A549 (cell line): ENCODE data around the gene BLTP3B. TPM values are rescaled to one million over a fixed set of nuclear protein-coding genes. Genes with fewer than 3 reads are reported as not detected.

Experiments used
- ATAC-seq, 2 experiments: fragments of 200-7000 bp in 1 of 2; fragments of >200 bp in 1 of 2; cut with Nextera tagmentation in 1 of 2; cut with Tn5 transposase in 1 of 2; 3 replicates each; pipeline versions ENCODE4 v1.8.0 to v1.9.1; 2018 to 2020; ENCODE audit warnings: mild to moderate bottlenecking in 1 of 2, moderate library complexity in 1 of 2
- CTCF ChIA-PET: fragments of 300-600 bp; sonication (Branson Sonifier 250); formaldehyde crosslinking; extraction: SDS; loops from one replicate; lab custom pipeline; 2021; ENCODE audit warnings: antibody characterized with exemption, inconsistent platforms; lab: Yijun Ruan, JAX
- POLR2A ChIA-PET: fragments of 350-600 bp; formaldehyde crosslinking; extraction: SDS; loops from one replicate; lab custom pipeline; 2021; ENCODE audit warnings: antibody characterized with exemption, inconsistent platforms; lab: Yijun Ruan, JAX
- DNase-seq, 2 experiments: peaks; one replicate each; pipeline versions ENCODE4 v3.0.0 to v3.0.0-alpha.2; 2011 to 2016; ENCODE audit warnings: low read depth in 1 of 2, low spot score in 1 of 2
- FAIRE-seq: peaks from 2 replicates; lab custom pipeline; 2011; peaks lifted over from hg19 to GRCh38; lab: Jason Lieb, UNC
- H3K27ac ChIP-seq, 2 experiments: fragments of >200 bp; sonication (Bioruptor Twin); formaldehyde crosslinking; 3 replicates each; pipeline ENCODE4 v1.5.1; 2016 to 2017
- H3K4me1 ChIP-seq: fragments of >200 bp; sonication (Bioruptor Twin); formaldehyde crosslinking; 3 replicates; pipeline ENCODE4 v1.6.1; 2016
- H3K4me2 ChIP-seq: fragments of >200 bp; sonication (Bioruptor Twin); formaldehyde crosslinking; 3 replicates; pipeline ENCODE4 v1.6.1; 2016
- H3K4me3 ChIP-seq: fragments of >200 bp; sonication (Bioruptor Twin); formaldehyde crosslinking; 3 replicates; pipeline ENCODE4 v1.5.1; 2016
- H3K9me3 ChIP-seq: fragments of >200 bp; sonication (Bioruptor Twin); formaldehyde crosslinking; 3 replicates; pipeline ENCODE4 v1.6.1; 2016
- CBX2 ChIP-seq: fragments of 200-600 bp; sonication (generic); IDR thresholded peaks from 2 replicates; pipeline ENCODE4 v1.6.1; 2016; ENCODE audit warnings: low read depth, mild to moderate bottlenecking, borderline replicate concordance
- CBX8 ChIP-seq: fragments of 200-600 bp; sonication (generic); IDR thresholded peaks from 2 replicates; pipeline ENCODE4 v1.6.1; 2016
- CEBPB ChIP-seq, 2 experiments: fragments of >200 bp in 1 of 2; sonication (Bioruptor Twin) in 1 of 2; formaldehyde crosslinking in 1 of 2; IDR thresholded peaks; 2 replicates each; pipeline ENCODE4 v1.6.1; 2012 to 2016
- EHMT2 ChIP-seq: fragments of 200-600 bp; sonication (generic); IDR thresholded peaks from 2 replicates; pipeline ENCODE4 v1.6.1; 2016; ENCODE audit warnings: antibody characterized with exemption, low read depth, mild to moderate bottlenecking, moderate library complexity
- GATA3 ChIP-seq: IDR thresholded peaks from 2 replicates; pipeline ENCODE4 v1.6.1; 2012; ENCODE audit warnings: borderline replicate concordance
- HOXB13 ChIP-seq: fragments of 250-450 bp; sonication (Bioruptor Pico); IDR thresholded peaks from 2 replicates; pipeline ENCODE4 v1.5.0; 2020; ENCODE audit warnings: low read depth, mild to moderate bottlenecking, moderate library complexity
- JUN ChIP-seq, 2 experiments: fragments of >200 bp; sonication (Bioruptor Twin); formaldehyde crosslinking; IDR thresholded peaks; 2 replicates in 1 of 2; 3 replicates in 1 of 2; pipeline ENCODE4 v1.6.1; 2016 to 2017
- JUNB ChIP-seq: fragments of >200 bp; sonication (Bioruptor Twin); formaldehyde crosslinking; IDR thresholded peaks from 2 replicates; pipeline ENCODE4 v1.6.1; 2016
- KDM5A ChIP-seq: fragments of 200-600 bp; sonication (generic); IDR thresholded peaks from 2 replicates; pipeline ENCODE4 v1.6.1; 2016; ENCODE audit warnings: antibody characterized with exemption, mild to moderate bottlenecking
- MAZ ChIP-seq: fragments of 150-350 bp; IDR thresholded peaks from 2 replicates; pipeline ENCODE4 v1.6.1; 2014; ENCODE audit warnings: antibody characterized with exemption, low read depth, low read length, borderline replicate concordance
- NPAS2 ChIP-seq: fragments of 250-450 bp; sonication (Bioruptor Pico); IDR thresholded peaks from 2 replicates; pipeline ENCODE4 v1.8.0; 2022; ENCODE audit warnings: mild to moderate bottlenecking, moderate library complexity, borderline replicate concordance
- NR3C1 ChIP-seq: fragments of >200 bp; sonication (Bioruptor Twin); formaldehyde crosslinking; IDR thresholded peaks from 3 replicates; pipeline ENCODE4 v1.6.1; 2017
- PHF8 ChIP-seq: fragments of 200-600 bp; sonication (generic); IDR thresholded peaks from 2 replicates; pipeline ENCODE4 v1.6.1; 2016; ENCODE audit warnings: low read depth, mild to moderate bottlenecking, antibody characterized with exemption, moderate library complexity, borderline replicate concordance
- POLR2A ChIP-seq: IDR thresholded peaks from 2 replicates; pipeline ENCODE4 v1.6.1; 2012; ENCODE audit warnings: mild to moderate bottlenecking, low read length
- POLR2AphosphoS2 ChIP-seq: conservative IDR thresholded peaks from 2 replicates; pipeline ENCODE4 v1.6.1; 2012; ENCODE audit warnings: low read length, improper control_type of control experiment, inconsistent platforms
- RNF2 ChIP-seq: fragments of 200-600 bp; sonication (generic); IDR thresholded peaks from 2 replicates; pipeline ENCODE4 v1.6.1; 2016; ENCODE audit warnings: low read depth, mild to moderate bottlenecking, antibody characterized with exemption, moderate library complexity, borderline replicate concordance
- SMC3 ChIP-seq: fragments of >200 bp; sonication (Bioruptor Twin); formaldehyde crosslinking; IDR thresholded peaks from 3 replicates; pipeline ENCODE4 v1.6.1; 2018; ENCODE audit warnings: inconsistent platforms
- SREBF2 ChIP-seq: fragments of 450-650 bp; IDR thresholded peaks from 2 replicates; pipeline ENCODE4 v1.6.1; 2014; ENCODE audit warnings: mild to moderate bottlenecking, moderate library complexity
- TFCP2L1 ChIP-seq: fragments of 250-450 bp; sonication (Bioruptor Pico); IDR thresholded peaks from 2 replicates; pipeline ENCODE4 v1.5.0; 2021; ENCODE audit warnings: mild to moderate bottlenecking
- TP53 ChIP-seq: fragments of 250-450 bp; sonication (Bioruptor Pico); IDR thresholded peaks from 2 replicates; pipeline ENCODE4 v1.5.0; 2021; ENCODE audit warnings: mild to moderate bottlenecking, moderate library complexity
- ZFP36 ChIP-seq: fragments of 450-650 bp; IDR thresholded peaks from 2 replicates; pipeline ENCODE4 v1.6.1; 2014; ENCODE audit warnings: borderline replicate concordance; ENCODE audit not compliant: partially characterized antibody
- ZNF302 ChIP-seq: fragments of 250-450 bp; sonication (Bioruptor Pico); IDR thresholded peaks from 2 replicates; pipeline ENCODE4 v1.9.0; 2021; ENCODE audit warnings: inconsistent platforms, mild to moderate bottlenecking, moderate library complexity
- WGBS: methylation state at CpG from one replicate; pipeline ENCODE4 v1.1.6; 2017; ENCODE audit errors: missing lambda C conversion rate; 5-methylcytosine and 5-hydroxymethylcytosine counted together
- polyA plus RNA-seq, 4 experiments: library from polyadenylated mRNA; depleted of rRNA in 3 of 4; stranded (reverse); fragments of >200 nt; fragmentation: RNase III in 1 of 4; extraction: RNeasy Plus Mini Kit Qiagen cat#74134 plus additional on column Dnase treatment in 1 of 4; gene quantifications; 2 replicates in 3 of 4; 3 replicates in 1 of 4; pipeline ENCODE4 v1.2.3, GENCODE V29; 2011 to 2017
- TF ChIP-seq, protein P1 (sequence below): IDR thresholded peaks from 2 replicates; pipeline ENCODE4 v1.6.1; 2012
- TF ChIP-seq, protein P2 (sequence below): fragments of >200 bp; sonication (Bioruptor Twin); formaldehyde crosslinking; IDR thresholded peaks from 3 replicates; pipeline ENCODE4 v1.5.1; 2016
- TF ChIP-seq, protein P3 (sequence below): fragments of 250-450 bp; sonication (Bioruptor Pico); IDR thresholded peaks from 2 replicates; pipeline ENCODE4 v1.5.0; 2021; ENCODE audit warnings: mild to moderate bottlenecking, moderate library complexity, borderline replicate concordance
- TF ChIP-seq, protein P4 (sequence below): fragments of 250-450 bp; sonication (Bioruptor Pico); IDR thresholded peaks from 2 replicates; pipeline ENCODE4 v1.5.0; 2020; ENCODE audit warnings: low read depth, mild to moderate bottlenecking, moderate library complexity
- TF ChIP-seq, protein P5 (sequence below): fragments of >200 bp; sonication (Bioruptor Twin); formaldehyde crosslinking; IDR thresholded peaks from 2 replicates; pipeline ENCODE4 v1.6.1; 2016
- TF ChIP-seq, protein P6 (sequence below): fragments of 150-350 bp; IDR thresholded peaks from 2 replicates; pipeline ENCODE4 v1.6.1; 2014; ENCODE audit warnings: low read depth, mild to moderate bottlenecking, low read length
- TF ChIP-seq, protein P7 (sequence below): fragments of 200-600 bp; sonication (generic); IDR thresholded peaks from 2 replicates; pipeline ENCODE4 v1.6.1; 2016; ENCODE audit warnings: antibody characterized with exemption, mild to moderate bottlenecking, moderate library complexity

The BLTP3B gene
- polyA plus RNA-seq, 2 of the 4 experiments (the other 2 are of a cell fraction), result 11.2 to 38.8 TPM

DNA sequence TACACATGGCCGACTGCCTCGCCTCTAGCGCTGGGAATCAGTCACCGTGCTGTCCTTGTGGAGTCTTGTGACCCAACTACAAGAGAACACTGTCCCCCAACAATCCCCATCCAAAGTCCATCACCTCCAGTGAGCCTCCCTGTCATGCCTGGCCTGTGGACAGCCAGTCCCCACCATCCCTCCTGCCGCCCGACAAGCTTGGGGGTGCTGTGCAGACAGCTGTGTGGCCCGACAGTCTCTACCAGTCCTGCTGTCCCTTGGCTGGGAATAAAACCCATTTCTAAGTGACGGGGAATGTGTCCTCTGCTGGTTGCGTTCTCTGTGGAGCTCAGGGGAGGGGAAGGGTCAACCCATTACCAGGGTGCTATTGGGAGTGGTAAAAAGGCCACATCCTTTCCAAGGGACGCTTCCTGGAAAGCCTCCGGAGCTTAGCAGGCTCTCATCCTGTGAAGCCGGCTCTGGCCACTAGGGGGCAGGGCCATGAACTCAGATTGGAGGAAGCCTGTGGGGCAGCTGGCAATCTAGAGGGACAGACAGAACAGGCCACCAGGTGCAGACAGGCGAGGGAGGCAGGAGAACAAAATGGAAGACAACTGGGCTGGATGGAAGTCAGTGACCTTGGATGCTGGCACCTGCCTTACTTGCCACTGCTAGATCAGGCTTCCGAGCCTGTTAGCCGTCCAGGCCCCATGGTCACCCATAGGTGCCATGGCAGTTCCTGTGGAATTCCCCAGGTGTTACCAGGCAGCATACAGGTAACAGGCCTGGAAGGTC is 12.0 kb upstream of the BLTP3B start:
- Histone ChIP-seq H3K4me1 (no peaks in the 10 kb centered on the region), H3K4me3 (no peak overlapping the region), H3K27ac (no peak overlapping the region), H3K9me3 (no peaks in the 10 kb centered on the region), H3K4me2 (no peak overlapping the region)
- POLR2A ChIA-PET, result interaction anchor here (1.0 kb wide), 1 partner anchor 46 kb away, joined by 3 read pairs; the partner anchor contains the start of gene ACTR6
- WGBS, result 66% methylated on average over 14 of the region's 15 CpGs
- CTCF ChIA-PET, result interaction anchor here (0.5 to 3.4 kb wide), 19 partner anchors 10 to 741 kb away, joined by 3 to 43 read pairs (median 4); partner anchors contain the start of genes ACTR6 and BLTP3B
- FAIRE-seq (no peak), DNase-seq (peak; percentile 84 to 85), ATAC-seq (peak; percentile 79 to 92)
- TF ChIP-seq, protein P1, sequence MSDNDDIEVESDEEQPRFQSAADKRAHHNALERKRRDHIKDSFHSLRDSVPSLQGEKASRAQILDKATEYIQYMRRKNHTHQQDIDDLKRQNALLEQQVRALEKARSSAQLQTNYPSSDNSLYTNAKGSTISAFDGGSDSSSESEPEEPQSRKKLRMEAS, result 0 out of 2 replicates have a peak, but pooled peaks have one; percentile 21
- TF ChIP-seq, protein P2, sequence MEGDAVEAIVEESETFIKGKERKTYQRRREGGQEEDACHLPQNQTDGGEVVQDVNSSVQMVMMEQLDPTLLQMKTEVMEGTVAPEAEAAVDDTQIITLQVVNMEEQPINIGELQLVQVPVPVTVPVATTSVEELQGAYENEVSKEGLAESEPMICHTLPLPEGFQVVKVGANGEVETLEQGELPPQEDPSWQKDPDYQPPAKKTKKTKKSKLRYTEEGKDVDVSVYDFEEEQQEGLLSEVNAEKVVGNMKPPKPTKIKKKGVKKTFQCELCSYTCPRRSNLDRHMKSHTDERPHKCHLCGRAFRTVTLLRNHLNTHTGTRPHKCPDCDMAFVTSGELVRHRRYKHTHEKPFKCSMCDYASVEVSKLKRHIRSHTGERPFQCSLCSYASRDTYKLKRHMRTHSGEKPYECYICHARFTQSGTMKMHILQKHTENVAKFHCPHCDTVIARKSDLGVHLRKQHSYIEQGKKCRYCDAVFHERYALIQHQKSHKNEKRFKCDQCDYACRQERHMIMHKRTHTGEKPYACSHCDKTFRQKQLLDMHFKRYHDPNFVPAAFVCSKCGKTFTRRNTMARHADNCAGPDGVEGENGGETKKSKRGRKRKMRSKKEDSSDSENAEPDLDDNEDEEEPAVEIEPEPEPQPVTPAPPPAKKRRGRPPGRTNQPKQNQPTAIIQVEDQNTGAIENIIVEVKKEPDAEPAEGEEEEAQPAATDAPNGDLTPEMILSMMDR, result peak; percentile 76
- no peak for TF ChIP-seq POLR2AphosphoS2
- TF ChIP-seq ZFP36, result no peak
- 0 out of 3 replicates have a peak, but pooled peaks have one; percentile 25 for TF ChIP-seq SMC3
- no peak for TF ChIP-seq PHF8
- TF ChIP-seq, protein P3, sequence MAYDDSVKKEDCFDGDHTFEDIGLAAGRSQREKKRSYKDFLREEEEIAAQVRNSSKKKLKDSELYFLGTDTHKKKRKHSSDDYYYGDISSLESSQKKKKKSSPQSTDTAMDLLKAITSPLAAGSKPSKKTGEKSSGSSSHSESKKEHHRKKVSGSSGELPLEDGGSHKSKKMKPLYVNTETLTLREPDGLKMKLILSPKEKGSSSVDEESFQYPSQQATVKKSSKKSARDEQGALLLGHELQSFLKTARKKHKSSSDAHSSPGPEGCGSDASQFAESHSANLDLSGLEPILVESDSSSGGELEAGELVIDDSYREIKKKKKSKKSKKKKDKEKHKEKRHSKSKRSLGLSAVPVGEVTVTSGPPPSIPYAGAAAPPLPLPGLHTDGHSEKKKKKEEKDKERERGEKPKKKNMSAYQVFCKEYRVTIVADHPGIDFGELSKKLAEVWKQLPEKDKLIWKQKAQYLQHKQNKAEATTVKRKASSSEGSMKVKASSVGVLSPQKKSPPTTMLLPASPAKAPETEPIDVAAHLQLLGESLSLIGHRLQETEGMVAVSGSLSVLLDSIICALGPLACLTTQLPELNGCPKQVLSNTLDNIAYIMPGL (CRISPR knock-in tag), result no peak
- no peak for TF ChIP-seq JUN (IDR thresholded peaks at IDR 0.05)
- no peak for TF ChIP-seq RNF2
- TF ChIP-seq, protein P4, sequence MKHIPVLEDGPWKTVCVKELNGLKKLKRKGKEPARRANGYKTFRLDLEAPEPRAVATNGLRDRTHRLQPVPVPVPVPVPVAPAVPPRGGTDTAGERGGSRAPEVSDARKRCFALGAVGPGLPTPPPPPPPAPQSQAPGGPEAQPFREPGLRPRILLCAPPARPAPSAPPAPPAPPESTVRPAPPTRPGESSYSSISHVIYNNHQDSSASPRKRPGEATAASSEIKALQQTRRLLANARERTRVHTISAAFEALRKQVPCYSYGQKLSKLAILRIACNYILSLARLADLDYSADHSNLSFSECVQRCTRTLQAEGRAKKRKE, result no peak
- no peak for TF ChIP-seq MAZ
- 0 out of 2 replicates have a peak, but pooled peaks have one; percentile 28 for TF ChIP-seq EHMT2
- TF ChIP-seq, protein P5, sequence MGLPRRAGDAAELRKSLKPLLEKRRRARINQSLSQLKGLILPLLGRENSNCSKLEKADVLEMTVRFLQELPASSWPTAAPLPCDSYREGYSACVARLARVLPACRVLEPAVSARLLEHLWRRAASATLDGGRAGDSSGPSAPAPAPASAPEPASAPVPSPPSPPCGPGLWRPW, result no peak
- TF ChIP-seq SREBF2, result no peak
- TF ChIP-seq, protein P6, sequence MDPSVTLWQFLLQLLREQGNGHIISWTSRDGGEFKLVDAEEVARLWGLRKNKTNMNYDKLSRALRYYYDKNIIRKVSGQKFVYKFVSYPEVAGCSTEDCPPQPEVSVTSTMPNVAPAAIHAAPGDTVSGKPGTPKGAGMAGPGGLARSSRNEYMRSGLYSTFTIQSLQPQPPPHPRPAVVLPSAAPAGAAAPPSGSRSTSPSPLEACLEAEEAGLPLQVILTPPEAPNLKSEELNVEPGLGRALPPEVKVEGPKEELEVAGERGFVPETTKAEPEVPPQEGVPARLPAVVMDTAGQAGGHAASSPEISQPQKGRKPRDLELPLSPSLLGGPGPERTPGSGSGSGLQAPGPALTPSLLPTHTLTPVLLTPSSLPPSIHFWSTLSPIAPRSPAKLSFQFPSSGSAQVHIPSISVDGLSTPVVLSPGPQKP, result no peak
- TF ChIP-seq, protein P7, sequence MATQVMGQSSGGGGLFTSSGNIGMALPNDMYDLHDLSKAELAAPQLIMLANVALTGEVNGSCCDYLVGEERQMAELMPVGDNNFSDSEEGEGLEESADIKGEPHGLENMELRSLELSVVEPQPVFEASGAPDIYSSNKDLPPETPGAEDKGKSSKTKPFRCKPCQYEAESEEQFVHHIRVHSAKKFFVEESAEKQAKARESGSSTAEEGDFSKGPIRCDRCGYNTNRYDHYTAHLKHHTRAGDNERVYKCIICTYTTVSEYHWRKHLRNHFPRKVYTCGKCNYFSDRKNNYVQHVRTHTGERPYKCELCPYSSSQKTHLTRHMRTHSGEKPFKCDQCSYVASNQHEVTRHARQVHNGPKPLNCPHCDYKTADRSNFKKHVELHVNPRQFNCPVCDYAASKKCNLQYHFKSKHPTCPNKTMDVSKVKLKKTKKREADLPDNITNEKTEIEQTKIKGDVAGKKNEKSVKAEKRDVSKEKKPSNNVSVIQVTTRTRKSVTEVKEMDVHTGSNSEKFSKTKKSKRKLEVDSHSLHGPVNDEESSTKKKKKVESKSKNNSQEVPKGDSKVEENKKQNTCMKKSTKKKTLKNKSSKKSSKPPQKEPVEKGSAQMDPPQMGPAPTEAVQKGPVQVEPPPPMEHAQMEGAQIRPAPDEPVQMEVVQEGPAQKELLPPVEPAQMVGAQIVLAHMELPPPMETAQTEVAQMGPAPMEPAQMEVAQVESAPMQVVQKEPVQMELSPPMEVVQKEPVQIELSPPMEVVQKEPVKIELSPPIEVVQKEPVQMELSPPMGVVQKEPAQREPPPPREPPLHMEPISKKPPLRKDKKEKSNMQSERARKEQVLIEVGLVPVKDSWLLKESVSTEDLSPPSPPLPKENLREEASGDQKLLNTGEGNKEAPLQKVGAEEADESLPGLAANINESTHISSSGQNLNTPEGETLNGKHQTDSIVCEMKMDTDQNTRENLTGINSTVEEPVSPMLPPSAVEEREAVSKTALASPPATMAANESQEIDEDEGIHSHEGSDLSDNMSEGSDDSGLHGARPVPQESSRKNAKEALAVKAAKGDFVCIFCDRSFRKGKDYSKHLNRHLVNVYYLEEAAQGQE, result no peak
- TF ChIP-seq JUNB, result no peak
- TF ChIP-seq POLR2A, result no peak
- no peak for TF ChIP-seq CBX2
- TF ChIP-seq GATA3, result no peak
- no peak for TF ChIP-seq HOXB13 (CRISPR knock-in tag)
- TF ChIP-seq CEBPB (IDR thresholded peaks at IDR 0.05), result no peak
- TF ChIP-seq TFCP2L1, result no peak
- no peak for TF ChIP-seq ZNF302 (CRISPR knock-in tag)
- no peak for TF ChIP-seq NR3C1
- no peak for TF ChIP-seq CBX8
- no peak for TF ChIP-seq TP53
- TF ChIP-seq NPAS2 (CRISPR knock-in tag), result no peak
- no peak for TF ChIP-seq KDM5A
